ENCODE results near the gene STX16.

Gene STX16, protein sequence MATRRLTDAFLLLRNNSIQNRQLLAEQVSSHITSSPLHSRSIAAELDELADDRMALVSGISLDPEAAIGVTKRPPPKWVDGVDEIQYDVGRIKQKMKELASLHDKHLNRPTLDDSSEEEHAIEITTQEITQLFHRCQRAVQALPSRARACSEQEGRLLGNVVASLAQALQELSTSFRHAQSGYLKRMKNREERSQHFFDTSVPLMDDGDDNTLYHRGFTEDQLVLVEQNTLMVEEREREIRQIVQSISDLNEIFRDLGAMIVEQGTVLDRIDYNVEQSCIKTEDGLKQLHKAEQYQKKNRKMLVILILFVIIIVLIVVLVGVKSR

GRCh38 chr20:58650776-58651558 is at the start of gene STX16:
Gene STX16 (plus strand): TSS chr20:58651283. CDS start chr20:58652007, 724 bp downstream.
- peak; percentile 83 for DNase-seq

DNA sequence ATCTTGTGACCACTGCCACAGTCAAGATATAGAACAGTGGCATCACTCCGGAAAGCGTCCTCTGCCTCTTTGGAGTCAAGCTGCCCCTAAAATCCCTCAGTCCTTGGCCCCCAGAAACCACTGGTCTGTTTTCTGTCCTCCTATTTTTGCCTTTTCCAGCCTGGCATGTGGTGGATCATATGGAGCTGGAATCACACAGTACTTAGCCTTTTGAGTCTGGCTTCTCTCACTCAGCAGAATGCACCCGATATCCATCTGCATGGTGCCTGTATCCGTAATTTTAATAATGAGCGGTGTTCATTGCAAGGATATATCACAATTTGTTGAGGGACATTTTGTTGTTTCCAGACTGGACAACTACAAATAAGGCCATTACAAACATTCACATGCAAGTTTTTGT is 49.0 kb upstream of the STX16 start:
- DNase-seq: no peak

DNA sequence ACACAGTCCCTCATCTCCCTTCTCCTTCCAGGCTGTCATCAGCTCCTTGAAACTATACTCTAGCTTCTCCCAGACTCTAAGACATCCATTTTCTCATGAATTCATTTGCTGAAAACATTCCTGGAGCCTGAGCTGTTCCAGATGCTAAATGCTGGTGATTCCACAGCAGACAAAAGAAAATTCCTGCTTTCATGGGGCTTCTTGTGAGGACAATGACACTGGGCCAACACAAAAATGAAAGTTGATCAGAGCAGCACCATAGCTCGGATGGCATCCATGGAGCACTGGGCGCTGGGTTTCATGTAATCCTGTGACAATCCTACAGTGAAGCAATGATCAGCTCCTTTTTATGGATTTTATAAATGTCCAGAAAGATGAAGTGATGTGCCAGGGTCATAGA is 47.4 kb upstream of the STX16 start:
- DNase-seq: no peak

DNA sequence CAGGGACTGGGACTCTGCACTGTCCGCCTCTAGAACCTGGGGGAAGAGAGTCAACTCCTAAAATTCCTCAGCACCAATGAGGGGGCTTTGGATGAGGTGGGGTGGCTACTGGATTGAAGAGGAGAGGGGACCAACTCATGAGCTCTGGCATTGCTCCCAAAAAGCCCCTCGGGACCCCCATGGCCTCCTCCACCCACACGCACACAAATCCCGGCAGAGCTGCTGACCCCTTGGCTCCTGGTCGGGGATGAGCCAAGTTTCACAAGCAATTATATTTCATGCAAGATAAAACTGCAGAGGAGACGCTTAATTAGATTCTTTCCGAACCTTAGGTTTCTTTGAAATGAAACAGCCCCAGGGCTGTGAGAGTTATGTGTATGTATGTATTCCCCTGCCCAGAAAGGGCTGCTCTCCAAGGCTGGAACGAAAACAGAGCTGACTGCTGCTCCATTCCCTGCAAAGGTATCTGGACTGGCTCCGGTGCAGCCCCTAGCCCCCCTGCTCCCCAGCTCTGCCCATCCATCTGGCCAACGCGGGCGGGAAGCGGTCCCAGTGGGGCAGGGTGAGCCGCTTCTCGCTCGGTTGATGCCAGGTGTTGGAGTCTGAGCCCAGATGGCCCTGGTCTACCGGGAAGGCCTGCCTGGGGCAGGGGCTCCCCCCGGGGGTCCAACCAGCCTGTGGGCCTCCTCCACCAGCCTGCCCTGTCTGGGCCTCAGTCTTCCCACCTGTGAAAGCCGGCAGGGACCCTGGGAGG is 46.8 kb upstream of the STX16 start:
- DNase-seq: no peak

- DNase-seq: no peak
Measured at GRCh38 chr20:58605292-58606065, 45.6 kb upstream of the STX16 start.

GRCh38 chr20:58606184-58606583 is 44.9 kb upstream of the STX16 start:
- no peak for DNase-seq

GRCh38 chr20:58608096-58608840 is 42.8 kb upstream of the STX16 start:
- no peak for DNase-seq

- DNase-seq: no peak
Measured at GRCh38 chr20:58609026-58609425, 42.1 kb upstream of the STX16 start.

- no peak for DNase-seq
Measured at GRCh38 chr20:58610071-58610800, 40.8 kb upstream of the STX16 start.

GRCh38 chr20:58610811-58611210 is 40.3 kb upstream of the STX16 start:
- DNase-seq: no peak

GRCh38 chr20:58611236-58612030 is 39.6 kb upstream of the STX16 start:
- DNase-seq: no peak

- no peak for DNase-seq
Measured at GRCh38 chr20:58612121-58612691, 38.9 kb upstream of the STX16 start.

DNA sequence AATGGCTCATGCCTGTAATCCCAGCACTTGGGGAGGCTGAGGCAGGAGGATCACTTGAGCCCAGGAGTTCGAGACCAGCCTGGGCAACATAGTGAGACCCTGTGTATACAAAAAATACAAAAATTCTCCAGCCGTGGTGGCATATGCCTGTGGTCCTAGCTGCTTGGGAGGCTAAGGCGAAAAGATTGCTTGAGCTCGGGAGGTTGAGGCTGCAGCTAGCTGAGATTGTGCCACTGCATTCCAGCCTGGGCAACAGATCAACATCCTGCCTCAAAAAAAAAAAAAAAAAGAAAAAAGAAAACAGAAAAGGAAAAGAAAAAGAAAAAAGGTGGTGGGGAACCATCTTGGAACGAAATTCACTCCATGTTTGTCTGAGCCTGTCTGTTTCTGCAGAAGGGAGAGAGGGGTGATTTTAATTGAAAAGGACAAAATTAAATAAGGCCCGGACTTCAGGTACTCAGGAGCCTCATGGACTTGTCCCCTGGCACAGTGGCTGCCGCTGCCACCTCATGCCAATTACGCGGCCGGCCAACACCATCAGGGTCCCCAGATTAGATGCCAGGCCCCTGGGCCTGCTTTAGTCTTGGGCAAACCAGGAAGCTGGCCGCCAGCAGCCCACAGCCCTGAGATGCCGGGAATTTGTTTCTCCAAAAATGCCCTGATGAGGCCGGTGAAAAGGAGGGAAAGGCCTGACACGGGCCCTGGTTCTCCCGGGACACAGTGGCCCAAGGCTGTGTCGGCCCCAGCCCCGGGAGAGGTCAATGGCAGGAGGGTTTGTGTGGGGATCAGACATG is 37.8 kb upstream of the STX16 start:
- no peak for DNase-seq

- DNase-seq: no peak
Measured at GRCh38 chr20:58614366-58614765, 36.7 kb upstream of the STX16 start.

- DNase-seq: no peak
Measured at GRCh38 chr20:58614984-58615760, 35.9 kb upstream of the STX16 start.

DNA sequence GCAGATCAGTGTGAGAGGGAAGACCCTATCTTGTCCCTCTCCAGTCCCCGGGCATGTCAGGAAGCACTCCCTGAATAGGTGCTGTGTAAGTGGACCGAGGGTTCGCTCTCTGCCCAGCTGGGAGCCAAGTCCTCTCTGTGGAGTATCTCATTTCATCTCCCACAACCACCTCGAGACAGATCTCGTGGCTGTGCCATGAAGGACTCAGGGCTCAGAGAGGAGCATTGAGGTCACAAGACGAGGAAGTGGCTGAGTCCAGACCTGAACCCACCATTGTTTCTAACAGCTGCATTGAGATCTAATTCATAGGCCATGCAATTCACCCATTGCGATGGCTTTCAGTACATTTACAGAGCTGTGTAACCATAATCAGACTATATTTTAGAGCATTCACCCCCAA is 34.7 kb upstream of the STX16 start:
- no peak for DNase-seq

- DNase-seq: no peak
Measured at GRCh38 chr20:58617158-58617557, 33.9 kb upstream of the STX16 start.

- no peak for DNase-seq
Measured at GRCh38 chr20:58618351-58619076, 32.6 kb upstream of the STX16 start.

Measured in stimulated activated naive CD4-positive, alpha-beta T cell treated with Interleukin-2 at 50 U/mL for 16 hours (primary cell).